Nephron progenitor cell (in vitro differentiated cells): Measurements from ENCODE around the gene LAMB3.

Experiments
- DNase-seq: peaks from one replicate; pipeline ENCODE4 v3.0.0; 2021
- H3K27ac Mint-ChIP-seq: 2 replicates; pipeline ENCODE4 v1.8.0; 2021; ENCODE audit warnings: mild to moderate bottlenecking, moderate library complexity, mixed read lengths
- H3K27me3 Mint-ChIP-seq: 2 replicates; pipeline ENCODE4 v1.8.0; 2021; ENCODE audit warnings: mild to moderate bottlenecking, low read depth, mixed read lengths; ENCODE audit not compliant: poor library complexity
- H3K36me3 Mint-ChIP-seq: 2 replicates; pipeline ENCODE4 v1.8.0; 2021; ENCODE audit warnings: low read depth, mixed read lengths
- H3K4me1 Mint-ChIP-seq: 2 replicates; pipeline ENCODE4 v1.8.0; 2021; ENCODE audit warnings: mixed read lengths
- H3K4me3 Mint-ChIP-seq: 2 replicates; pipeline ENCODE4 v1.8.0; 2021; ENCODE audit warnings: mild to moderate bottlenecking, moderate library complexity, mixed read lengths
- H3K9me3 Mint-ChIP-seq: 2 replicates; pipeline ENCODE4 v1.8.0; 2021; ENCODE audit warnings: mild to moderate bottlenecking, moderate library complexity, mixed read lengths
- TF ChIP-seq, protein P1 (sequence below): fragments of 200-600 bp; sonication (generic); IDR thresholded peaks from 2 replicates; pipeline ENCODE4 v1.5.0; 2021; ENCODE audit warnings: antibody characterized with exemption

Gene LAMB3

DNA sequence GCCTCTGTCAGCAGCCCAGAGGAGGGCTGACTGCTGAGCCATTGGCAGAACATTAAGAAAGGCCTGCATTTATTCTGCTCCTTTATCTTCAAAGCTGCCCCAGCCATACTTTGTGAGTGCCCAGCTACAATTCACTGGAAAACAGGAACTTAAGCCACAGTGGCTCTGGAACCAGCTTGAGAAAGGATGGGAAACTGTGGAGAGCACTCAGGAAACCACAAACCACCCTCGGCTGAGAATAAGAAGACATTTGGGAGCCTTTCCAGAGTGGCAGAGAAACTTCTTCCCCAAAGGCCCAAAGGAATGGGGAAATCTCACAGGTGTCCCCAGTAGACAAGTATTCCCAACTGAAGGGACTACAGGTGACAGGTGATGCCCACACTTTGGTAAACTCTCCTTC, 1.8 kb downstream of the LAMB3 start:
- TF ChIP-seq, protein P1, sequence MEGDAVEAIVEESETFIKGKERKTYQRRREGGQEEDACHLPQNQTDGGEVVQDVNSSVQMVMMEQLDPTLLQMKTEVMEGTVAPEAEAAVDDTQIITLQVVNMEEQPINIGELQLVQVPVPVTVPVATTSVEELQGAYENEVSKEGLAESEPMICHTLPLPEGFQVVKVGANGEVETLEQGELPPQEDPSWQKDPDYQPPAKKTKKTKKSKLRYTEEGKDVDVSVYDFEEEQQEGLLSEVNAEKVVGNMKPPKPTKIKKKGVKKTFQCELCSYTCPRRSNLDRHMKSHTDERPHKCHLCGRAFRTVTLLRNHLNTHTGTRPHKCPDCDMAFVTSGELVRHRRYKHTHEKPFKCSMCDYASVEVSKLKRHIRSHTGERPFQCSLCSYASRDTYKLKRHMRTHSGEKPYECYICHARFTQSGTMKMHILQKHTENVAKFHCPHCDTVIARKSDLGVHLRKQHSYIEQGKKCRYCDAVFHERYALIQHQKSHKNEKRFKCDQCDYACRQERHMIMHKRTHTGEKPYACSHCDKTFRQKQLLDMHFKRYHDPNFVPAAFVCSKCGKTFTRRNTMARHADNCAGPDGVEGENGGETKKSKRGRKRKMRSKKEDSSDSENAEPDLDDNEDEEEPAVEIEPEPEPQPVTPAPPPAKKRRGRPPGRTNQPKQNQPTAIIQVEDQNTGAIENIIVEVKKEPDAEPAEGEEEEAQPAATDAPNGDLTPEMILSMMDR = no peak
- H3K4me1 Mint-ChIP-seq = peaks cover 52% of the 10 kb centered on the region
- H3K4me3 Mint-ChIP-seq = no peak overlapping the region
- H3K9me3 Mint-ChIP-seq = no peaks in the 10 kb centered on the region
- H3K36me3 Mint-ChIP-seq = no peaks in the 10 kb centered on the region
- DNase-seq = no peak
- peaks cover 6% of the 10 kb centered on the region for H3K27me3 Mint-ChIP-seq
- H3K27ac Mint-ChIP-seq = no peak overlapping the region

GRCh38 chr1:209648931-209649776, 3.1 kb downstream of the LAMB3 start:
- Mint-ChIP-seq H3K4me3 (no peak overlapping the region), H3K36me3 (no peaks in the 10 kb centered on the region), H3K4me1 (peaks cover 51% of the 10 kb centered on the region), H3K27ac (no peak overlapping the region), H3K27me3 (peaks cover 15% of the 10 kb centered on the region), H3K9me3 (no peaks in the 10 kb centered on the region)
- TF ChIP-seq, protein P1 = no peak
- no peak for DNase-seq

DNA sequence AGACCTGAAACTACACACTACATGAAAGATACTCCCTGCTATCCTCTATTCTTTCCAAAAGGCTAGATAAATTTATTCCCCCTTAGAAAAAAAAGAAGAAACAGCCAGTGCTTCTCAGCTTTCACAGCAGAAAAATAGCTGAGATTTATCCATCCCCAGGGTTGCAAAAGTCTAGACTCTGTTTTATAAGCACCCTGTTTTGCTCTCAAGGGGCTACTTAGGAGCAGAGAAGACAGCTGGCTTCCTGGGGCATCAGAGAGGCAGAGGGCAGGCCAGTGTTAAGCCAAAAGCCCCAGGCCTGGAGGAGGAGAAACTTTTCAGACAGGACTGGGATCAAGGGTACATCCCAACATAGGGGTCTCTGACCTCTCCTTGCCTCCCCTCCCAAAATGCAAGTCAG, 3.9 kb downstream of the LAMB3 start:
- TF ChIP-seq, protein P1 = no peak
- Mint-ChIP-seq H3K9me3 (no peaks in the 10 kb centered on the region), H3K27ac (peak overlapping the region; percentile 60), H3K27me3 (peaks cover 11% of the 10 kb centered on the region), H3K4me1 (peaks cover 50% of the 10 kb centered on the region), H3K36me3 (no peaks in the 10 kb centered on the region), H3K4me3 (no peak overlapping the region)
- no peak for DNase-seq

DNA sequence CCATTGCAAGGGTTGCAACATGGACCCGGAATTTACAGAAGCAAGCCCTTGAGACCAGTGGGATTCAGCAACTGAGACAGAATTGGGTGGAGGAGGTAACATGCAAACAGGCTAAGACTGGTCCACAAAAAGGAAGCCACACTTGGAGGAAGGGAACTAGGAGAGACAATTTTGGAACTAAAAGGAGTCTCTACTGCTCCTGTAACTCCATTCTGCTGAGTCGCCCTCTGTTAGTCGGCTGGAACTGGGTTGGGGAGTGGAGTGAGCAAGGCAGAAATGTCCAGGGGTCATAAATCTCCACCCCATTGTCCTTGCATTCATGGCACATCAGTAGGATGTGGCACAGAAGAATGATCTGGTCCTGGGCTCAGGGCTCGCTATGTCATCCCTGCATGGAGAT, 5.1 kb downstream of the LAMB3 start:
- Mint-ChIP-seq H3K36me3 (no peaks in the 10 kb centered on the region), H3K4me1 (peaks cover 51% of the 10 kb centered on the region)
- TF ChIP-seq, protein P1 = no peak

DNA sequence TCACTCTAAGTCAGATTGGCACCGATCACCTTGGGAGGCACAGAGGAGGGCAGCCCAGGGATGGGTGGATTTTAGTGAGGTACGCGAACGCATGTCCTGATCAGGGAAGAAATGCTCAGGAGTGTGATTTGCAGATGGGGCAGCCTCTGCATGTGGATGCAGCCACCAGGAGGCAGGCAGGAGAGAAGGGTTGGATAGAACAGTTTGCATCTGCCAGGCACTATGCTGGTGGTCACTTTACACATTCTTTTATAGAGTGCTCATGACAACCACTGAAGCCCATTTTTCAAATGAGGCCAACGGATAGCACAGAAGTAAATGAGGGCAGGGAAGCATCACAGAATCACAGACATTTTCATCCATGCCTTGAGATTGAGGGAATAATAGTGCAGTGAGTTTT, 5.7 kb downstream of the LAMB3 start:
- Mint-ChIP-seq H3K27ac (no peak overlapping the region), H3K36me3 (no peaks in the 10 kb centered on the region), H3K27me3 (peaks cover 14% of the 10 kb centered on the region), H3K9me3 (no peaks in the 10 kb centered on the region), H3K4me1 (peaks cover 55% of the 10 kb centered on the region), H3K4me3 (peak overlapping the region; percentile 27)
- no peak for DNase-seq
- TF ChIP-seq, protein P1 = no peak

More for the DNA sequence above, 5.1 kb downstream of the LAMB3 start:
- DNase-seq = peak; percentile 24
- Mint-ChIP-seq H3K27ac (peak overlapping the region; percentile 57), H3K9me3 (no peaks in the 10 kb centered on the region), H3K4me3 (no peak overlapping the region), H3K27me3 (peaks cover 14% of the 10 kb centered on the region)
